ENCODE results near the gene THTPA.

Gene THTPA, protein sequence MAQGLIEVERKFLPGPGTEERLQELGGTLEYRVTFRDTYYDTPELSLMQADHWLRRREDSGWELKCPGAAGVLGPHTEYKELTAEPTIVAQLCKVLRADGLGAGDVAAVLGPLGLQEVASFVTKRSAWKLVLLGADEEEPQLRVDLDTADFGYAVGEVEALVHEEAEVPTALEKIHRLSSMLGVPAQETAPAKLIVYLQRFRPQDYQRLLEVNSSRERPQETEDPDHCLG

DNA sequence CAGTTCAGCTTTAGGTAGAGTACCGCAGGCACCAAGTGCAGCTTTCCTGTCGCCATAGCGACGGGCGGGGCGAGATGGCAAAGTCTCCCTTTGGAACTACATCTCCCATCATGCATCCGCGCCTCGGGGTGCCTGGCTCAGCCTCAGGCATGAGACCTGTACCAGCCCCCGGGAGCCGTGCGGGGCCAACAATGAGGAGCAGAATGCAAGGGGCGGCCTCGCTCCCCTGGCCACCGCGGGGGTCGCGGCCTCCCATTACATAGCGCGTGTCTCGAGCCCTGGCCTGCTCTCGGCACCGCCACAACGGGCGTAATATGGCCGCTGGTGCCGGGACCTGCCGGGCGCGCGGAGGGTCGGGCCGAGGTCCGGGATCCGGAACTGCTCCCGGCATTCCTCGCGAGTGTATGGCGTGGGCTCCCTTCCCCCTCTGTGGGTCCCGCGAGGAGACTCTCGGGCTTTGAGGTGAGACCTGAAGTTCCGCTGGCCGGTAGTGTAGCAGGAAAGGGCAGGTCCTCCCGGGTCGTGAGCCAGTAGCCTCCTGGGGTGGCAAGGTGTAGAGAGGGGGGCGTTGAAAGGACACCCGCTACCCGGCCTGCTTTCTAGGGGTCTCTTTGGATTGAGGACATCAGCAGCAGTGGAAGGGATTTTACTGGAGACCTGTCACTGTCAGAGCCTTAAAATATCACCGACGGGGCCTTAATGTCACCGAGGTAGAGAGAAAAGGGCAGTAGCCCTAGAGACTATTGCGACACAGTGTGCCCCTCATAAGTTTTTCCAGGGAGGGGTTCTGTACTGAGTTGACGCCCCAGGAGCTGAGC lies at the start of gene THTPA:
THTPA (plus strand) TSS at position 390 of the 818 bp plus-strand sequence. CDS start 487 bp downstream, outside the sequence.
- peak; percentile 84 to 87 for DNase-seq (ENCODE audit: low read depth in 2 of 2)

DNA sequence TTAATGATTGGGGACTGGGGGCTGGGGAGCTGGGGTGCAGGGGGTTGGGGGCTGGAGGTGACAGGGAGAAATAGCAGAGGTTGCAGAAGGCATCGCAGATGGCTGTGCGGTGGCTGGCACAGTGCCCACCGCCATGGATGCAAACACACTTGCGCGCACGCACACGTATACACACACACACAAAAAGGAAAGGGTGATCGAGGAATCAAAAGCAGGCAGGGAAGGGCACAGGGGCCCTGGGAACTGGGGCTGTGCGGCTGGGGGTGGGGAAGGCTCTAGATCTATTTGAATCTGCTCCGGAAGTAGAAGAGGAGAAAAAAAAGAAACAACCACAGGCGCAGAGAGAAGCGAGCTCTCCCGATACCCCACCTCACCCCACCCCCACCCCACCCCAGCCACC lies 43.9 kb upstream of the THTPA start:
- DNase-seq (ENCODE audit: low read depth in 2 of 2) = no peak

DNA sequence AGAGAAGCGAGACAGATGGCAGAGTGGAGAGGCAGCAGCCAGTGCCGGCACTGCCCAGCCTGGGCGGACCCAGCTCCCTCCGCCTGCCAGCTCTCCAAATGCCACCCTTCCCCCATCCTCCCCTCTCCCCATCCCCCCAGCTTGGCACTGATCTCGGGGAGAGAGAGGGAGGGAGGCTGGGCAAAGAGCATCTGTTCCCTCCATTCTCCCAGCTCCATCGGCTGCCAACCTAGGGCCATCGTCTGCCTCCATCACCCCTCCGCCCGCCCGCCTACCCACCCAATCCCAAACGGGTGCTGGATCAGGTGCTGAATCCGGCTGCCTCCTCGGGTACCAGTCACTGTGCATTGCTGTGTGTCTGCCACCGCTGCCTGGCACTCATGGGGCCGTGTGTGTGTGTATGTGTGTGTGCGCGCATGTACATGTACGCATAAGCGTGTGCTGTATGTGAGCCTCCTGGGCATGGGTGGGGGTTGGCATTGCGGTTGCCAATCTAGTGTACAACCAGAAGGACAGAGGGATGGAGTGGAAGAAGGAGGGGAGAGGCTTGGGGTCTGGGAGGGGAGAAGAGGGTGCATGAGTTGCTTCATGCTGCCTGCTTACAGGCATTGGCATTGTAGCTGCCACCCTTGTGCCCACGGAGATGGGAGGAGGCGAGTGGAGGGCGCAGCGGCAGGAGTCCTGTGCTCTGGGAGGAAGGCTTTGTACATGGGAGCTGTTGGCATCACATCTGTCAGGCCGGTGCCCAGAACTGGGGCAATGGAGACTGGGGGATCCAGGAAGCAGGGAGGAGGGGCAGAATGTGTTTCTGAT lies 42.9 kb upstream of the THTPA start:
- DNase-seq (ENCODE audit: low read depth in 2 of 2) = no peak

DNA sequence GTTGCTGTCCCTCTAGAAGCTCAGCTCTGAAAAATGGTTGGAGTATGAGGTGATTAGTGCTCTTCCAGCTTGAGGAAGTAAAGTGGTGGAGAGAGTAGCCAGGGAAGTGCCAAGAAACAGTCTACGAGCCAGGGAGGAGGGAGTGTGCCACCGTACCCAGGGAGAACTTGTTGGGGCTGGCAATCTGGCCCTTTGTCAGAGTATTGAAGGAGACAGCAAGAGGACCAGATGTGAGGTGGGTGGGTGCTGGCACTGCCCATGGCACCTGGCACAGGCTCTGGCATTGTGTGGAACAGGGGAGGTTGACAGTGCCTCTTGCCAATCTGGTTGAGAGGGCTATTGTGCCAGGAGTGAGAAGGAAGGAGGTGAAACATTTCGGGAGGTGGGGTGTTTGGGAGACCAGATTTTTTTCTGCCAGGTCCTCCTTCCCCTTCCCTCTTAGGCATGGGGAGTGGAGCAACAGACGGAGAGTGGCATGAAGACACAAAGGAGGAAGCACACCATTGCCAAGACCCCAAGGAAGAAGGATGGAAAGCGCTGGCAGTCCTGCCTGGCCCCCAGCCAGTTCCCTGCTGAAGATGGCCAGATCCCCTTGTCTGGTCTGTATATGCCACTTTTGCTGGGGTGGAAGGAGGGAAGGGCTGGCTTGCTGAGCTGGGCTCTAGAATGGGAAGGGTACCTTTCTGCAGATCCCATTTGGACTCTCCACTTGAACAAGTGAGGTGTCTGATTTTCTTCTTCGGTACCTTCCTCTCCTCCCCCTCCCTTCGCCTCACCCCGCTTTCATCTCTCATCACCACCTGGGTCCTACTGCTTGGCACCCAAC lies 42.0 kb upstream of the THTPA start:
- DNase-seq (ENCODE audit: low read depth in 2 of 2) = no peak

DNA sequence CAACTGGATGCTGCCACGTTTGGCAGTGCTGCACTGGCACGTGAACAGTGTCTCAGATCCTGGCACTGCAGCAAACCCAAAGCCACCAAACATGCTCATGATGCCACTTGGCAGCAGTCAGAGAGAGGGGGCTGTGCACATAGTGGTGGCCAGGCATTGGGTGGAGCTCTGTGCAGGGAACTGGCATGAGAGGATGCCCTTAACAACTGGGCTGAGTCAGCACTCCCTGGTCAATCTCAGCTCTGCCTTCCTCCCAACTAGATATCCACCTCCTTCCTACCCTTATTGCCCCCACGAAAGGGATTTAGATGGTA lies 41.5 kb upstream of the THTPA start:
- no peak for DNase-seq (ENCODE audit: low read depth in 2 of 2)

DNA sequence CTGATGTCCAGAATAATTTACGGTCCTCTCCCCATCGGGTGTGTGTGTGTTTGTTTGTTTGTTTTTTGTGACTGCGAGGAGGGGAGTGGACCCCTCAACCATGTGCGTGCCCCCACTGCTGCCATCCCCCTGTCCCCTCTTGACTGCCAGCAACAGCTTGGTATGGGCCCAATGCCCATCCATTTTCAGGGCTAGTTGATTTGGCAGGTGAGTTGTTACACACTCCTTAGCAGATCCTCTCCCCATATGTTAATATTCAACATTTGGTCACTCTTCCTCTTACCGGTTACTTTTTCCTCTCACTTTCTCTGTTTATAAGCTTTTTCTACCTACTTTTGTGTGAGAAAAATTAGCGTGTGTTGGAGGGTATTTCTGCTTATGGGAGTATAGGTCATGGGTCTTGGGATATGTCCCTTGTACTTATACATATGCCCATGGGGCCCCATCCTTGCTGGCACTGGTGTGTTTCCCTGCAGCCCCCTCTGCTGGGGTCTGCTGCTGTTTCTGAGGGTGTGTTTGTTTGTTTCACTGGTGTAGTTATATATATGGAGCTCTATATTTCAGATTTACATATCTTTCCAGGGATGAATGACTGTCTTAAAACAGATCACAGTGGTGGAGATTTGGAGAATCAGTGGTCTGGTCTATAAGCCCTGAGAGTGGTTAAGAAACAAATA lies 38.3 kb upstream of the THTPA start:
- DNase-seq (ENCODE audit: low read depth in 2 of 2) = no peak

DNA sequence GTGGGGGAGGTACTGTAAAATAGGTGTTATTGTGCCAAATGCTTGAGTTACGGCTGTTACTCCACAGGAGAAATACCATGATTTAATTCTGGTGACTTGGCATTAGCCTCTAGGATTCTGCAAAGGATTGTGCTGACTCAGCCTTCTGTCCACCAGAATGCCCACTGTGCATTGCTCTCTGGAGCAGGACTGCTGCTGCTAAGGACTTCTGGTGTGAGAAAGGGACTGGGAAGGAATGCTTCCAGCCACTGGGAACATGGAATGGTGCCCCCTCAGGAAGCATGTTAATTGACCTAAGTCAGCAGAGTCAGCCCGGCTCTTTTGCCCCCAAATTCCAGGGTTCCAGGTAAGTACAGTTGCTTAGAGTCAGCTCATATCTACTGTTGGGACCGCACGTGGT lies 37.4 kb upstream of the THTPA start:
- DNase-seq (ENCODE audit: low read depth in 2 of 2) = no peak

DNA sequence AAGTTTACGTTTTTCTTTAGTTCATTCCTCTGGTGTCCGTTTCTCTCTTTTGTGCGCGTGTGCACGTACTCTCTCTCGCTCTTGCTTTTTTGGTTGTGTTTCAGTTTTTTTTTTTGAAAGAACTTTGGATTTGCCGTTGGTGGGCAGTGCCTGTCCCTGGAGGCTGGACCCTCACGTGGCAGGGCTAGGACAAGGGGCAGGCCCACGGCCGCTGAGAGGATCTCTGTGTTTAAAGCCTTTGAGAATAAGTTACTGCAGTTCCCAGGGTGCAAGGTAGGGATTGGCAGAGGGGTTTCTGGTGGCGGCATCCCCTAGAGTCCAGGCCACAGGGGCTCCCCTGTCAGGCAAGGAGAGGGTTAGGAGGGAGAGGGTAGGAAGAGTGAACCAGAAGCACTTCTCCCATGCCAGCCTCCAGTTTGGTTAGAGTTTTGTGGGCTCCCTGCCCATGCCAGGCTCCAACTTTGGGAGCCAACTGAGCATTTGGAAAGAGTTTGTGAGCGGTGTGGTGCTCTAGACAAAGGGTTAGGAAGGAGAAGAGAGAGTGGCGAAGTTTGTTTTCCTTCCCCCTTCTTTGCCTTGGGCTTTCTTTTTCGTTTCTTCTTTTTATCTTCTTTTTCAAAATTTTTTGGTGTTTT lies 35.1 kb upstream of the THTPA start:
- DNase-seq (ENCODE audit: low read depth in 2 of 2) = no peak

DNA sequence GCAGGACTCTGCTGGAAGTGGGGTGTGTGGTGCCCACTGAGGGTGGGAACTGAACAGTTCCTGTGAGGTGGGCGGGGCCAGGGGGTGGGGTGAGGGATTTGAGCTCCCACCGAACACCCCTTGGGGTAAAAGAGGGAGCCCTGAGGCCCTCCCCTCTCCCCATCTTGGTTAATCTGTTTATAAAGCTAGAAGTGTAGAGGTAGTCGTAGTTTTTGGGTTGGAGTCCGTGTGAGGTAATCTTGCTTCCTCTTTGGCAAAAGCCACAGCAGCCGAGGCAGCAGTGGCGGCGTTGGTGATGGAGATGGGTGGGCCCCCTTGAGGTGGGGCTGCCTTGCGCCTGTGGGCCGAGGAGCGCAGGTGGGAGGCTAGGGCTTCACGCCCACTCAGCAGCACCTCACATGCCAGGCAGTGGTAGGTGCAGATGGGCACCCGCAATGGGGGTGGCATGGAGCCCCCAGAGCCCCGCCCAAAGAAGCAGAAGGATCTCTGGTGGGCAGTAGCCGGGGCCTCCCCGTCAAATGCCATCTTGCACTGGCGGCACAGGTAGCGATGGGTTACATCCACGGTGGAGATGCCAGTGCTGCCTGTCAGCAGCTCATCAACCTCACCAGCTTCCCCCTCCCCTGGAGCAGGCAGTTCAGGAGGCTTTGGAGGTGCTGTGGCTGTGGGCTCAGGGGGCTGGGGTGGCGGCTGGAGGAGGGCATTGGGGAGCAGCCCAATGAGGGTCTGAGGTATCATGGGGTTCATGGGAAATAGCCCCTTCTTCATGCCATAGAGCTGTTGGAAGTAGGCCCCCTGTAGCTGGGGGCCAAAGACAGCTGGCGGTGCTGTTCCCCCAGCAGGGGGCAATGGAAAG lies 34.1 kb upstream of the THTPA start:
- DNase-seq (ENCODE audit: low read depth in 2 of 2) = no peak

DNA sequence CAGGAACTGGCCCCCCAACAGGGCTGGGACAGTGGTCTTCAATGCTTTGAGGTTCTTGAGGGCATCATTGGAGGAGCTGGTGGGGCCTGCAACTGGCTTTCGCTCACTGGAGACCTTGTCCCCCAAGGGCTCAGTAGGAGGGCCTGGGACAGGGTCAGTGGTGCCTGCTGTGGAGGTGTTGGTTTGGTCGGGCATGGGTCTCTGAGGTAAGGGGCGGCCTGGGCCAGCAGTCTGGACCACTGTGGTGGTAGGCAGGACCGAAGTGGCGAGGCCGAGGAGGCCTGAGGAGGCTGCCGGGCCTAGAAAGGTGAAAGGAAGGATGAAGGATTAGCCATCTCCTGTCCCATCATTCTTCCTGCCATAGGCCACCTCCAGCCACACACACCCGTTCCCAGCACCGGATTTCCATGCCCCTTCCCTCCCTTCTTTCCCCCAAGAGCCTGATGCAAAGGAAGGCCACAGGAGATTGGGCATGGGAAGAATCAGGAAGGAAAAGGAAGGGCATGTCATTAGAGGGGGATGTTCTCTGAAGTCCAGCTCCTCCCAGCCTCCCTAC lies 33.4 kb upstream of the THTPA start:
- no peak for DNase-seq (ENCODE audit: low read depth in 2 of 2)

DNA sequence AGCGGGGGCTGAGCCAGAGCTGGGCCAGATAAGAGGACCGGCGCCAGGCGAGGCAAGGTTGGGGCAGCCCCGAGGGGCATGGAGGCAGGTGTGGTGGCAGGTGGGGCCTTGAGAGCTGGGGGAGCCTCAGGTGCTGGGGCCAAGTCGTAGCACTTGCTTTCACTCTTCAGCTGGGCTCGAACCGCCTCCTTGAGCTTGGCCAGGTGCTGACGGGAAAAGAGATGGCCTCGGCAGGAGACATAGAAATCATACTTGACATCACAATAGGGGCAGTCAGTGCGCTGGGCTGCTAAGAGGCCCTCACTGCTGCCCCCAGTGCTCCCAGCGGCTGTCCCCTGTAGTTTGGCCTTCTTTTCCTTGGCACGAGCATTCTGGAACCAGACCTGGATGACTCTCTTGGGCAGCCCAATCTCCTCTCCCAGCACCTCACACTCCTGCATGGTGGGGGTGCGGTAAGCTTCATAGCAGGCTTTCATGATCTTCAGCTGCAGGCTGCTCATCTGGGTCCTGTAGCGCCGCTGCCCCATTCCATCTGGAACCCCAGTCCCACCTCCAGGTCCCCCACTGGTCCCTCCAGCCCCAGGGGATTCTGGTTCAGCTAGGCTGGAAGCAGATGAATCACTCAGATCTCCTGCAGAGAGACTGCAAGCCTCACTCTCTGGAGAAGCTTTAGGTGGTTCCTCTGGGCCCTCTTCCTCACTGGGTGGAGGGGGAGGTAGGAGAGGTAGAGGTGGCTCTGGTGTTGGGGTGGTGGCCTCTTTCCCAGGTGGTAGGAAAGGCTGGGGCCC lies 32.6 kb upstream of the THTPA start:
- DNase-seq (ENCODE audit: low read depth in 2 of 2) = no peak

DNA sequence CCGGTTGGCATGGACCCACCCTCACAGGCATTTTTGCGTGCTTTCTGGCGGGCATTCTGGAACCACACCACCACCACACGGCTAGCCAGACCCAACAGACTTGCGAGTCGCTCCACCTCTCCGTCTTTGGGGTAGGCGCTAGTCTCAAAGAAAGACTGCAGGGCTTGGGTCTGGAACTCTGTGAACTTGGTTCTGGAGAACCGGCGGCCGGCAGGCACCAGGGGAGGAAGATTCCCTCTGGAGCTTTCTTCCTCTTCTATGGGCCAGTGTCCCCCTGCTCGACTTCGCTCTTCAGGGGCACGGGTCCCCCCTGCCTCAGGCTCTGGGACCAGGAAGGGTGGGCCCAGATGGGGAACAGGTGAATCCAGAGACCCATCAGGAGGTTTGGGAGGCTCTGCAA lies 31.1 kb upstream of the THTPA start:
- DNase-seq (ENCODE audit: low read depth in 2 of 2) = no peak

DNA sequence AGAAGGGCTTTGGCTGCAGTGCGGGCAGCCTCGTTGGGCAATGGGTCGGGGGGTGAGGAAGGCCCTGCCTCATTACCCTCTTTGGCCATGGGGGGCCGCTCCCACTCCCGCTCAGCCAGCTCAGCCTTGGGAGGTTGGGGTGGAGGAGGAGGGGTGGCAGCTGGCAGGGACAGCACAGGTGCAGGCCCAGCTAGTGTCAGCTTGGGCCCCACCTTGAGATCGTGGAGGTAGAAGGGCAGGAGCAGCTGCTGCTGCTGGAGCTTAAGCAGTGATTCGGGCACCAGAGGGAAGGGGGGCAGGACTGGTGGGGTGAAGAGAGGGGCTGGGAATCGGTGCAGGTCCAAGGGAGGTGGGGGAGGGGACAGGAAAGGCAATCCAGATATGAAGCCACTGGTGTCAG lies 30.5 kb upstream of the THTPA start:
- DNase-seq (ENCODE audit: low read depth in 2 of 2) = no peak

DNA sequence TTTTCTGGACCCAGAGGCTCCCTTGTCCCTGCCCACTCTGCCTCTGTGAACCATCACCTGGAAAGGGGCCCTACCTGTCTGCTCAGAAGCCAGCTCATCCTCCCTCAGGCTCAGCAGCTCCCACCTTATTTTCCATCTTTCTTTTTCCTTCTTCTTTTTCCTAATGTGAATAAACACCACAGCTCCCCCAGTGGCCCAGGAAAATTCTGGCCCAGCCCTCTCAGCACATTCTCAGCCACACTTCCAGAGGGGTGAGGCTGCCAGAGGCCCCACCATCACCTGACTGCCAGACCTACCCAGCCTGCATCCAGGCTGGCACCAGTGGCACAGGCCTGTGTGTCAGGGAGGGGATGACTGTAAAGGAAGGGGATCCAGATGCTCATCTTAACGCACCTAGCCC lies 27.5 kb upstream of the THTPA start:
- no peak for DNase-seq (ENCODE audit: low read depth in 2 of 2)

DNA sequence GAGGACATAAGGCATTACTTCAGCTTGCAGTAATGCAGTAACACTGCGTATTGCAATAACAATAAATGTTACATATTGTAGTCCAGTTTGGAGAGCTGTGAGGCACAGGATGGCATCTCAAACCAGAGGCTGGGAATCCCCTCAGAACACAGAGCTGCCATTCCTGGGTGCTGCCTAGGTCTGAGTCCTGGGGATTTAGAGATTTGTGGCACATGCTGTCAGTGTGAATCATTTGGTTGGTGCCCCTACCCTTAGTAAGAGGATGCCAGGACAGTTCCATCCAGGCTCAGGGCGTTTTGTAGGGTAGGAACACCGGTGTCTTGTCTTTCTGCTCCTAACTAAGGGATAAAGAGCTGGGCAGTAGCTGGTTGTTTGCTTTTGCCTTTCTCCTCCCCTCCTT lies 27.1 kb upstream of the THTPA start:
- DNase-seq (ENCODE audit: low read depth in 2 of 2) = no peak

DNA sequence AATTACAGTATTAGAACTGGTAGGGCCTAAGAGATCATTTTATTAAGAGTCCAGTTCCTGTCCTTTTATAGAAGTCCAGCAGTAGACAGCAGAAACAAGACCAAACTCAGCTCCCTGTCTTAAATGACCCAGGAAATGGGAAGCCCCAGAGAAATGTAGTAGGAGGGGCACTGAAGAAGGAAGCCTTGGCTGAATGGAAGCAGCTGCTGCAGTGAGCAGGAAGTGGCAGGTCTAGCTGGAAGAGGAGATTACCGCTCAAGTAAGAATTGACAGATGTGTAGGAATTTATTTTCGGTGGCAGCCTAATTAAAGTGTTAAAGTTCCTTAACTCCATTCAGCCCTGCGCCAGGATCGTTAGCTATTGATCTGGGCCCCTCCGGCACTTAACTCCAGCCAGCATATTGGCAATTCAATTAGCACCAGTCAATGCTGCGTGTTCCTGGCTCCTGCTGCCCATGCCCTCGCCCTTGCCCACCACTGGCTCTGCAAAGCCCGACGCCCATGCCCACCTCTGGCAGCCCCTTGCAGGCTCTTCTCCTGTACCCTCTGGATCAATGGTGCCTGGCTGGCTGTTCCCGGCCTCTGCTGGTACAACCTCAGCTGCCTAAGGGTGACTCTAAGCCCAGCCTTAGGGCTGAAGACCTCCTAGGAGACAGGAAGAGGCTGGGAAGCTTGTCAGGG lies 25.6 kb upstream of the THTPA start:
- no peak for DNase-seq (ENCODE audit: low read depth in 2 of 2)

DNA sequence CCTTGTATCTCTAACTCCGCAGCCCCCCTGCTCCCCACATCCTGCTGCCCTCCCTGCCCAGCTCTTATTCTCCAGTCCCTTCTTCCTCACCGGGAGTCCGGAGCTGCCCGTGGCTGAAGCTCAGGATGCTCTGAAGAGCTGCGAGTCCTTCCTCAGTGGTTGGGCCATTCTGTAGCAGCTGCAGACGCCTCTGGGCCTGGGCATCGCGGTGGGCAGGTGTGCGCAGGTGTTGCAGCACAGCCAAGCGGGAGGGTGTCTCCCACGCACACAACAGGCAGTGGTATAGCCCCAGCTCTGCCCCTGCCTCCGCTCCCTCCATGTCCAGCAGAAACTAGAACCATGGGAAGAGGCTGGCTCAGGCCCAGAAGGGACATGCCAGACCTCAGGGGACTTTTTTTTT lies 24.7 kb upstream of the THTPA start:
- no peak for DNase-seq (ENCODE audit: low read depth in 2 of 2)

DNA sequence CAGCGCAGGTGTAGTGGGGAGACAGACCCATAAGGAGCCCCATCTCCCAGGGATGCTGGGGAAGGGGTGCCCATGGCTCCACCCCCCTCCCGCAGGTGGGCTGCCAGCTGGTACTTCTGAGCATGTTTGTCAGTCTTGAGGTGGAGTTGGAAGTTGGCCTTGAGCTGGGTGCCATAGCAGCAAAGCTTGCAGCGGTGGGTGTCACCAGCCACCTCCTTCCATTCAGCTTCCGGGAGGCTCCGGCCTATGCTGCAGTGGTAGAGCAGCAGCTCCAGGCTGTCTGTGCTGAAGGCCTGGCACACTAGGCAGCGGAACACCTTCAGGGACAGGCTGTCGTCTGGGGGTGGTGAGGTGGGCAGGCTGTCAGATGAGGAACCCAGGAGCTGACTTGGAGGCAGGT lies 23.4 kb upstream of the THTPA start:
- DNase-seq (ENCODE audit: low read depth in 2 of 2) = no peak
